SK-N-SH (cell line): ENCODE measurements around the gene KLHL26. TPM values are rescaled to one million over a fixed set of nuclear protein-coding genes. Genes with fewer than 3 reads are reported as not detected.
"Not testable (repeated sequence)": the region's sequence is repeated elsewhere in the genome, so short reads cannot be mapped to it uniquely, and the experiment has no call there.

ENCODE experiments used
- CTCF ChIA-PET: fragments of 300-600, 350-600 bp; formaldehyde crosslinking; extraction: SDS; loops from one replicate; lab custom pipeline; 2021; lab: Yijun Ruan, JAX
- POLR2A ChIA-PET: fragments of 350-600 bp; sonication (Branson Sonifier 250); formaldehyde crosslinking; extraction: SDS; loops from one replicate; lab custom pipeline; 2020; ENCODE audit warnings: antibody characterized with exemption, inconsistent platforms; lab: Yijun Ruan, JAX
- DNase-seq: peaks from one replicate; pipeline ENCODE4 v3.0.0; 2012
- H2AFZ ChIP-seq: fragments of 200-600 bp; sonication (generic); 2 replicates; pipeline ENCODE4 v1.8.1; 2016; ENCODE audit warnings: antibody characterized with exemption, mild to moderate bottlenecking, low read depth
- H3F3A ChIP-seq: fragments of 200-600 bp; sonication (generic); replicated peaks from 2 replicates; pipeline ENCODE3; 2016; ENCODE audit warnings: antibody characterized with exemption, mild to moderate bottlenecking; ENCODE audit not compliant: insufficient read depth
- H3K27ac ChIP-seq, 2 experiments: fragments of 200-500 bp in 1 of 2; fragments of 200-600 bp in 1 of 2; sonication (Bioruptor generic) in 1 of 2; sonication (generic), shearing (Covaris generic) in 1 of 2; 2 replicates each; pipeline versions ENCODE4 v1.5.1 to v1.6.1; 2014 to 2016; ENCODE audit warnings: low read depth in 2 of 2, inconsistent platforms in 1 of 2, low read length in 1 of 2, mild to moderate bottlenecking in 1 of 2, mixed read lengths in 1 of 2
- H3K27me3 ChIP-seq: fragments of 200-600 bp; sonication (generic), shearing (Covaris generic); 2 replicates; pipeline ENCODE4 v1.6.1; 2016; ENCODE audit warnings: mixed run types; ENCODE audit not compliant: insufficient read depth
- H3K36me3 ChIP-seq, 2 experiments: fragments of 200-500 bp in 1 of 2; fragments of 200-600 bp in 1 of 2; sonication (Bioruptor generic) in 1 of 2; sonication (generic) in 1 of 2; replicated peaks in 1 of 2; 2 replicates each; pipeline versions ENCODE3 to v1.5.1; 2014 to 2016; ENCODE audit warnings: low read length in 1 of 2, mild to moderate bottlenecking in 1 of 2; ENCODE audit not compliant: insufficient read depth in 2 of 2, control insufficient read depth in 1 of 2
- H3K4me1 ChIP-seq, 2 experiments: fragments of 200-500 bp in 1 of 2; fragments of 200-600 bp in 1 of 2; sonication (Bioruptor generic) in 1 of 2; sonication (generic), shearing (Covaris generic) in 1 of 2; 2 replicates each; pipeline versions ENCODE4 v1.5.1 to v1.6.1; 2014 to 2016; ENCODE audit warnings: low read depth in 1 of 2, low read length in 1 of 2, mixed run types in 1 of 2; ENCODE audit not compliant: insufficient read depth in 2 of 2, control insufficient read depth in 1 of 2
- H3K4me2 ChIP-seq: fragments of 200-600 bp; sonication (generic), shearing (Covaris generic); 2 replicates; pipeline ENCODE4 v1.6.1; 2017; ENCODE audit warnings: mixed run types
- H3K4me3 ChIP-seq, 2 experiments: fragments of 200-500 bp in 1 of 2; fragments of 200-600 bp in 1 of 2; sonication (Bioruptor generic) in 1 of 2; sonication (generic), shearing (Covaris generic) in 1 of 2; 2 replicates each; pipeline versions ENCODE4 v1.5.1 to v1.8.1; 2014 to 2016; ENCODE audit warnings: low read depth in 2 of 2, inconsistent platforms in 1 of 2, low read length in 1 of 2, mild to moderate bottlenecking in 1 of 2, mixed read lengths in 1 of 2, moderate library complexity in 1 of 2
- H3K79me2 ChIP-seq: fragments of 200-600 bp; sonication (generic); 2 replicates; pipeline ENCODE4 v1.8.1; 2017; ENCODE audit warnings: mild to moderate bottlenecking; ENCODE audit not compliant: insufficient read depth
- H3K9ac ChIP-seq: fragments of 200-600 bp; sonication (generic); 2 replicates; pipeline ENCODE4 v1.6.1; 2017; ENCODE audit warnings: mixed run types
- H3K9me2 ChIP-seq: fragments of 200-600 bp; sonication (generic); 2 replicates; pipeline ENCODE4 v1.6.1; 2017; ENCODE audit warnings: mixed run types
- H3K9me3 ChIP-seq: fragments of 200-600 bp; sonication (generic); 2 replicates; pipeline ENCODE4 v1.6.1; 2017; ENCODE audit warnings: mixed run types, mild to moderate bottlenecking, moderate library complexity
- H4K20me1 ChIP-seq: fragments of 200-600 bp; sonication (generic); 2 replicates; pipeline ENCODE4 v1.6.1; 2017; ENCODE audit warnings: mild to moderate bottlenecking, mixed run types; ENCODE audit not compliant: insufficient read depth
- CHD2 ChIP-seq: fragments of 150-350 bp; IDR thresholded peaks from 2 replicates; pipeline ENCODE4 v1.6.1; 2018; ENCODE audit warnings: low read length; ENCODE audit not compliant: partially characterized antibody
- EP300 ChIP-seq, 2 experiments: IDR thresholded peaks; 2 replicates each; pipeline versions ENCODE4 v1.4.0 to v1.6.1; 2012; ENCODE audit warnings: borderline replicate concordance in 1 of 2, low read depth in 1 of 2, low read length in 1 of 2
- EZH2phosphoT487 ChIP-seq: fragments of 200-600 bp; sonication (generic); IDR thresholded peaks from 2 replicates; pipeline ENCODE4 v1.6.1; 2017; ENCODE audit warnings: low read depth, mixed run types, mild to moderate bottlenecking, antibody characterized with exemption, moderate library complexity, borderline replicate concordance
- GATA2 ChIP-seq: sonication (generic); formaldehyde crosslinking; IDR thresholded peaks from 2 replicates; pipeline ENCODE4 v1.5.0; 2020; ENCODE audit warnings: mild to moderate bottlenecking, missing genetic modification reagents
- MXI1 ChIP-seq: IDR thresholded peaks from 2 replicates; pipeline ENCODE4 v1.6.1; 2012; ENCODE audit warnings: mild to moderate bottlenecking, low read depth, low read length, improper control_type of control experiment
- POLR2AphosphoS5 ChIP-seq: IDR thresholded peaks from 2 replicates; pipeline ENCODE4 v1.6.1; 2012; ENCODE audit warnings: low read depth, low read length
- RCOR1 ChIP-seq: fragments of 150-350 bp; IDR thresholded peaks from 2 replicates; pipeline ENCODE4 v1.6.1; 2017; ENCODE audit warnings: antibody characterized with exemption, low read length
- RXRA ChIP-seq: IDR thresholded peaks from 2 replicates; pipeline ENCODE4 v1.4.0; 2012; ENCODE audit warnings: low read depth, mild to moderate bottlenecking, borderline replicate concordance
- SIN3A ChIP-seq: IDR thresholded peaks from 2 replicates; pipeline ENCODE4 v1.6.1; 2012; ENCODE audit warnings: low read depth, mild to moderate bottlenecking, low read length, moderate library complexity, borderline replicate concordance
- TCF12 ChIP-seq: IDR thresholded peaks from 2 replicates; pipeline ENCODE4 v1.4.0; 2012
- WGBS: methylation state at CpG from one replicate; pipeline ENCODE4 v1.1.6; 2017; ENCODE audit warnings: low lambda C conversion rate; 5-methylcytosine and 5-hydroxymethylcytosine counted together
- polyA plus RNA-seq, 3 experiments: library from polyadenylated mRNA; depleted of rRNA; stranded (reverse); fragments of >200 nt; gene quantifications; 2 replicates each; pipeline ENCODE4 v1.2.3, GENCODE V29; 2012
- TF ChIP-seq, protein P1 (sequence below): IDR thresholded peaks from 2 replicates; pipeline ENCODE4 v1.6.1; 2012; ENCODE audit warnings: mild to moderate bottlenecking, low read depth, low read length, moderate library complexity

KLHL26 gene
- polyA plus RNA-seq, 1 of the 3 experiments (the other 2 are of a cell fraction), result 4.6 TPM

DNA sequence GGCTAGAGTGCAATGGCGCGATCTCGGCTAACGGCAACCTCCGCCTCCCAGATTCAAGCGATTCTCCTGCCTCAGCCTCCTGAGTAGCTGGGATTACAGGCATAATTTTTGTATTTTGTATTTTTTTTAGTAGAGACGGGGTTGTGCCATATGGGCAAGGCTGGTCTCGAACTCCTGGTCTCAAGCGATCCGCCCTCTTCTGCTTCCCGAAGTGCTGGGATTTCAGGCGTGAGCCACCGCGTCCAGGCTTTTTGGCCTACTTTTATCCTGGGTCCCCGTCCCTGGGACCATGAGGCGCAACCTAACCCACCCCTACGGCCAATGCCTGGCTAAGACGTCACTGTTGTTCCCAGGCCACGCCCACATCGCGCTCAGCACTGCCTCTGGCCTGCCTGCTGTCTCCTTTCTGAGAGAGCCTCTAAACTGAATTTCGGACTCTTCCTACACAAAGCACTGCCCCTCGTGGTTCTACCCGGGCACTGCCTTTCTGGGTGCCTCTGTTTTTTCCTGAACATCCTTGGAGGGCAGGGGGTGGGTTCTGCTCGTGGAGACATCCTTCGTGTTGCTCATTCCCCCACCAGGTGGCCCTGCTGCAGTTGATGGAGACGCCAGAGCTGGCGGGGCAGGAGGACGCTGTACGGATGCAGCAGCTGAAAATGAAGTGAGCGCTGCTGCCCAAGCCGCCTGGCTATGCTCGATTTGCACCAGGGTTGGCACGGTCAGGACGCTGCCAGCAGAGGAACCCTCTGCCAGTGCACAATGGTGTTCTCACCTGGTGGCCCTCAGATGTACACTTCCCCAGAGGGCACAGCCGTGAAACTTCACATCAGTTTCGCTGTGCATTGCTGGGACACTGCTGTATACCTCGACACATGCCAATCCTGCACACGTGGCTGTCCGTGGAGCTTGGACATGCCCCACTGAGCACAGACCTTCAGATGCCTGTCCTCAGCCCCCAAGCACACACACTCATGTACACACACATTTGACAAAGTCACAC lies 46.3 kb upstream of the KLHL26 start (continued):
- peak; percentile 71 for TF ChIP-seq MXI1
- TF ChIP-seq, all 33 proteins: peak for 12

DNA sequence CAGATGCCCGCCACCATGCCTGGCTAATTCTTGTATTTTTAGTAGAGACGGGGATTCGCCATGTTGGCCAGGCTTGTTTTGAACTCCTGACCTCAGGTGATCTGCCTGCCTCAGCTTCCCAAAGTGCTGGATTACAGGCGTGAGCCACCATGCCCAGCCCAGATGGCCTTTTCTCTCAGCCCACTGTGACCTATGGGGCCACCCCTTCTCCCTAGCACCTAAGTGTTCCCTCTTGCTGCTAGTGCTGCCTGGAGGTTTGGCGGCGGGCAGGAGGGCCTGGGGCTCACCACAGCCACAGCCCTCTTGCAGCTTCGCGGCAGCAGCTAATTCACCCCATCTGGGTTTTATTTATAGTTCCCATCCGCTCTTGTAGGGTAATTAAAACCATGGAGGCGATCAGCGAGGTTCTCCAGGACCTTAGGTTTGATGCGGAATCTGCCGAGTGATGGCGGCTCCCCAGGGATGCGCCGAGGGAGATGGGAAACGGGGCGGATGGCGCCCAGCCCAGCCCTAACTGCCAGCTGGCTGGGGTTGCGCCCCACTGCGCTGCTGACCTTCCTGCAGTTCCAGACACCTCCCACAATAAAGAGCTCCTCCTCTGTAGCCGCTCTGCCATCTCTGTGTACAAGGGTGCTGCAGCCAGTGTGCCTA lies 45.0 kb upstream of the KLHL26 start:
- H3K27ac ChIP-seq, result peak overlapping the region in 1 of 2 experiments; percentile 44; a peak in 2 of 4 replicates
- H3K9me2 ChIP-seq, result no peaks in the 10 kb centered on the region
- WGBS, result 61% methylated on average over 11 of the region's 22 CpGs
- peaks cover 6 to 33% of the 10 kb centered on the region in 2 experiments; a peak in 2 of 4 replicates for H3K4me1 ChIP-seq
- H3F3A ChIP-seq, result peaks cover 35% of the 10 kb centered on the region
- peak; percentile 71 for DNase-seq
- no peaks in the 10 kb centered on the region for H3K36me3 ChIP-seq
- CTCF ChIA-PET, result interaction anchor here (0.9 to 10.5 kb wide), 13 partner anchors 10 to 397 kb away, joined by 3 to 234 read pairs (median 10); partner anchors contain the start of gene CERS1
- POLR2A ChIA-PET, result no interaction called here
- H3K4me3 ChIP-seq, result no peak overlapping the region
- TF ChIP-seq CHD2 (no peak), EP300 (IDR thresholded peaks at IDR 0.05; ENCODE audit: borderline replicate concordance in 1 of 2, low read depth in 1 of 2, low read length in 1 of 2) (peak in 1 of 2 experiments; percentile 18; a peak in 1 of 4 replicates), POLR2AphosphoS5 (no peak), RCOR1 (peak; percentile 47; the same call in 1 of the 2 replicates), RXRA (no peak), EZH2phosphoT487 (no peak), TCF12 (no peak), SIN3A (no peak), GATA2 (no peak)
- TF ChIP-seq, protein P1, sequence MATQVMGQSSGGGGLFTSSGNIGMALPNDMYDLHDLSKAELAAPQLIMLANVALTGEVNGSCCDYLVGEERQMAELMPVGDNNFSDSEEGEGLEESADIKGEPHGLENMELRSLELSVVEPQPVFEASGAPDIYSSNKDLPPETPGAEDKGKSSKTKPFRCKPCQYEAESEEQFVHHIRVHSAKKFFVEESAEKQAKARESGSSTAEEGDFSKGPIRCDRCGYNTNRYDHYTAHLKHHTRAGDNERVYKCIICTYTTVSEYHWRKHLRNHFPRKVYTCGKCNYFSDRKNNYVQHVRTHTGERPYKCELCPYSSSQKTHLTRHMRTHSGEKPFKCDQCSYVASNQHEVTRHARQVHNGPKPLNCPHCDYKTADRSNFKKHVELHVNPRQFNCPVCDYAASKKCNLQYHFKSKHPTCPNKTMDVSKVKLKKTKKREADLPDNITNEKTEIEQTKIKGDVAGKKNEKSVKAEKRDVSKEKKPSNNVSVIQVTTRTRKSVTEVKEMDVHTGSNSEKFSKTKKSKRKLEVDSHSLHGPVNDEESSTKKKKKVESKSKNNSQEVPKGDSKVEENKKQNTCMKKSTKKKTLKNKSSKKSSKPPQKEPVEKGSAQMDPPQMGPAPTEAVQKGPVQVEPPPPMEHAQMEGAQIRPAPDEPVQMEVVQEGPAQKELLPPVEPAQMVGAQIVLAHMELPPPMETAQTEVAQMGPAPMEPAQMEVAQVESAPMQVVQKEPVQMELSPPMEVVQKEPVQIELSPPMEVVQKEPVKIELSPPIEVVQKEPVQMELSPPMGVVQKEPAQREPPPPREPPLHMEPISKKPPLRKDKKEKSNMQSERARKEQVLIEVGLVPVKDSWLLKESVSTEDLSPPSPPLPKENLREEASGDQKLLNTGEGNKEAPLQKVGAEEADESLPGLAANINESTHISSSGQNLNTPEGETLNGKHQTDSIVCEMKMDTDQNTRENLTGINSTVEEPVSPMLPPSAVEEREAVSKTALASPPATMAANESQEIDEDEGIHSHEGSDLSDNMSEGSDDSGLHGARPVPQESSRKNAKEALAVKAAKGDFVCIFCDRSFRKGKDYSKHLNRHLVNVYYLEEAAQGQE, result no peak
- H3K9me3 ChIP-seq, result no peaks in the 10 kb centered on the region
- H2AFZ ChIP-seq, result no peak overlapping the region
- no peaks in the 10 kb centered on the region for H4K20me1 ChIP-seq
- peaks cover 10% of the 10 kb centered on the region; the same call in 1 of the 2 replicates for H3K79me2 ChIP-seq
- no peaks in the 10 kb centered on the region for H3K27me3 ChIP-seq
- H3K4me2 ChIP-seq, result no peak overlapping the region
- no peak overlapping the region for H3K9ac ChIP-seq

DNA sequence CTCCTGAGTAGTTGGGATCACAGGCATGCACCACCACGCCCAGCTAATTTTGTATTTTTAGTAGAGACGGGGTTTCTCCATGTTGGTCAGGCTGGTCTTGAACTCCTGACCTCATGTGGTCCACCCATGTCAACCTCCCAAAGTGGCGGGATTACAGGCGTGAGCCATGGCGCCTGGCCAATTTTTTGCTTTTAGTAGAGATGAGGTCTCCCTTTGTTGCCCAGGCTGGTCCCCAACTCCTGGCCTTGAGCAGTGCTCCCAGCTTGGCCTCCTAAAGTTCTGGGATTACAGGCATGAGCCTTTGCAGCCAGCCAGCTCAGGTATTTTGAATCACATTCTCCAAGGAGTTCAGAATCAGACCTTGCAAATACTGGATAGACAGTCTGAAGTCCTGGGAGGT lies 44.1 kb upstream of the KLHL26 start:
- DNase-seq, H3K36me3 ChIP-seq, H3K9ac ChIP-seq, H3K9me2 ChIP-seq, H4K20me1 ChIP-seq, H3K27ac ChIP-seq, H2AFZ ChIP-seq, H3K27me3 ChIP-seq, H3K4me3 ChIP-seq, H3K4me2 ChIP-seq, H3K9me3 ChIP-seq: not testable (repeated sequence)
- POLR2A ChIA-PET, result interaction anchor here (1.1 kb wide), 1 partner anchor 255 kb away, joined by 5 read pairs; no protein-coding TSS in a partner anchor
- Histone ChIP-seq H3K79me2 (peaks cover 10% of the 10 kb centered on the region; the same call in 1 of the 2 replicates), H3K4me1 (peaks cover 6 to 39% of the 10 kb centered on the region in 2 experiments; a peak in 2 of 4 replicates), H3F3A (peaks cover 35% of the 10 kb centered on the region)
- 91% methylated on average over 5 of the region's 5 CpGs for WGBS
- CTCF ChIA-PET, result interaction anchor here (0.9 to 10.5 kb wide), 9 partner anchors 11 to 302 kb away, joined by 3 to 234 read pairs (median 14); partner anchors contain the start of gene CERS1
